ENCODE results near the gene UGGT2.
"Not testable (repeated sequence)": the region's sequence is repeated elsewhere in the genome, so short reads cannot be mapped to it uniquely, and the experiment has no call there.

The UGGT2 gene

GRCh38 chr13:96046449-96047126 is 6.6 kb downstream of the UGGT2 start:
- DNase-seq (ENCODE audit: low spot score) = not testable (repeated sequence)

- no peak for DNase-seq (ENCODE audit: low spot score)
Observed at GRCh38 chr13:96044238-96044637, 9.0 kb downstream of the UGGT2 start.

GRCh38 chr13:96041326-96042110 is 11.7 kb downstream of the UGGT2 start:
- no peak for DNase-seq (ENCODE audit: low spot score)

GRCh38 chr13:96036515-96036914 is 16.7 kb downstream of the UGGT2 start:
- DNase-seq (ENCODE audit: low spot score) = no peak

- DNase-seq (ENCODE audit: low spot score) = no peak
Observed at GRCh38 chr13:96034662-96035061, 18.5 kb downstream of the UGGT2 start.

- no peak for DNase-seq (ENCODE audit: low spot score)
Observed at GRCh38 chr13:96033220-96034015, 19.8 kb downstream of the UGGT2 start.

- no peak for DNase-seq (ENCODE audit: low spot score)
Observed at GRCh38 chr13:96032717-96033116, 20.5 kb downstream of the UGGT2 start.

- no peak for DNase-seq (ENCODE audit: low spot score)
Observed at GRCh38 chr13:96029002-96029401, 24.2 kb downstream of the UGGT2 start.

- DNase-seq (ENCODE audit: low spot score) = no peak
Observed at GRCh38 chr13:96027496-96027895, 25.7 kb downstream of the UGGT2 start.

GRCh38 chr13:96025283-96025682 is 27.9 kb downstream of the UGGT2 start:
- no peak for DNase-seq (ENCODE audit: low spot score)

GRCh38 chr13:96020931-96021330 is 32.3 kb downstream of the UGGT2 start:
- no peak for DNase-seq (ENCODE audit: low spot score)

GRCh38 chr13:96020155-96020575 is 33.0 kb downstream of the UGGT2 start:
- DNase-seq (ENCODE audit: low spot score) = no peak

- DNase-seq (ENCODE audit: low spot score) = no peak
Observed at GRCh38 chr13:96018135-96018534, 35.1 kb downstream of the UGGT2 start.

- no peak for DNase-seq (ENCODE audit: low spot score)
Observed at GRCh38 chr13:96011291-96011872, 41.8 kb downstream of the UGGT2 start.

GRCh38 chr13:96003304-96003703 is 49.9 kb downstream of the UGGT2 start:
- no peak for DNase-seq (ENCODE audit: low spot score)

- no peak for DNase-seq (ENCODE audit: low spot score)
Observed at GRCh38 chr13:96002322-96003131, 50.7 kb downstream of the UGGT2 start.

GRCh38 chr13:96000069-96000468 is 53.1 kb downstream of the UGGT2 start:
- DNase-seq (ENCODE audit: low spot score) = no peak

GRCh38 chr13:95987841-95988240 is 65.4 kb downstream of the UGGT2 start:
- DNase-seq (ENCODE audit: low spot score) = no peak

GRCh38 chr13:95982144-95982543 is 71.1 kb downstream of the UGGT2 start:
- DNase-seq (ENCODE audit: low spot score) = no peak

GRCh38 chr13:95972651-95973050 is 80.5 kb downstream of the UGGT2 start:
- not testable (repeated sequence) for DNase-seq (ENCODE audit: low spot score)

GRCh38 chr13:95970878-95971277 is 82.3 kb downstream of the UGGT2 start:
- DNase-seq (ENCODE audit: low spot score) = no peak

Measured in CD4-positive, alpha-beta T cell treated with Interleukin-2 at 100 ng/mL for 4 hours (primary cell).